OCI-LY7 (cell line): Measurements from ENCODE around the gene DCDC2C. TPM values are rescaled to one million over a fixed set of nuclear protein-coding genes. Genes with fewer than 3 reads are reported as not detected.

Experiments
- BruUV-seq: library from RNA; stranded (reverse); fragments of 400-500 nt; replicated peaks from 2 replicates; lab custom pipeline; 2021; lab: Mats Ljungman, UMichigan
- CTCF ChIA-PET: fragments of 300-600 bp; sonication (Branson Sonifier 250); formaldehyde crosslinking; loops from one replicate; lab custom pipeline; 2022; ENCODE audit warnings: antibody characterized with exemption; ENCODE audit not compliant: unreplicated experiment; lab: Charles Lee
- POLR2A ChIA-PET: fragments of 300-600 bp; sonication (Branson Sonifier 250); formaldehyde crosslinking; loops from one replicate; lab custom pipeline; 2022; ENCODE audit warnings: antibody characterized with exemption; lab: Charles Lee
- DNase-seq: peaks from one replicate; pipeline ENCODE4 v3.0.0-alpha.2; 2015; ENCODE audit warnings: low spot score
- H2AFZ ChIP-seq: fragments of 200-600 bp; sonication (generic), shearing (Covaris generic); 2 replicates; pipeline ENCODE4 v1.6.1; 2014; ENCODE audit warnings: mild to moderate bottlenecking, antibody characterized with exemption, low read length, moderate library complexity
- H3K27ac ChIP-seq: fragments of 200-600 bp; sonication (generic); 2 replicates; pipeline ENCODE4 v1.5.1; 2014; ENCODE audit warnings: mixed run types, low read depth, mild to moderate bottlenecking, moderate library complexity, low read length, inconsistent platforms; ENCODE audit not compliant: poor library complexity, severe bottlenecking
- H3K36me3 ChIP-seq: fragments of 200-600 bp; sonication (generic); 2 replicates; pipeline ENCODE4 v1.6.1; 2014; ENCODE audit warnings: mild to moderate bottlenecking, antibody characterized with exemption, low read length, moderate library complexity, mixed read lengths; ENCODE audit not compliant: insufficient read depth
- H3K4me1 ChIP-seq: fragments of 200-600 bp; sonication (generic); 2 replicates; pipeline ENCODE4 v1.5.1; 2014; ENCODE audit warnings: mild to moderate bottlenecking, low read length; ENCODE audit not compliant: insufficient read depth, poor library complexity, severe bottlenecking
- H3K4me2 ChIP-seq: fragments of 200-600 bp; sonication (generic); 2 replicates; pipeline ENCODE4 v1.6.1; 2014; ENCODE audit warnings: mild to moderate bottlenecking, low read length
- H3K4me3 ChIP-seq: fragments of 200-600 bp; sonication (generic); 2 replicates; pipeline ENCODE4 v1.5.1; 2014; ENCODE audit warnings: mild to moderate bottlenecking, low read depth, low read length; ENCODE audit not compliant: poor library complexity, severe bottlenecking
- H3K79me2 ChIP-seq: fragments of 200-600 bp; sonication (generic); 2 replicates; pipeline ENCODE4 v1.6.1; 2016; ENCODE audit warnings: low read depth, mild to moderate bottlenecking, low read length, moderate library complexity, mixed read lengths; ENCODE audit not compliant: insufficient read depth
- H3K9me2 ChIP-seq: fragments of 200-600 bp; sonication (generic); 2 replicates; pipeline ENCODE4 v1.6.1; 2016; ENCODE audit warnings: mild to moderate bottlenecking, low read length, mixed read lengths; ENCODE audit not compliant: insufficient read depth
- H3K9me3 ChIP-seq: fragments of 200-600 bp; sonication (generic); 2 replicates; pipeline ENCODE4 v1.6.1; 2014; ENCODE audit warnings: mild to moderate bottlenecking, mixed run types, low read length, mixed read lengths
- H4K20me1 ChIP-seq: fragments of 200-600 bp; sonication (generic); 2 replicates; pipeline ENCODE4 v1.6.1; 2014; ENCODE audit warnings: mild to moderate bottlenecking, antibody characterized with exemption, low read length, moderate library complexity, mixed read lengths; ENCODE audit not compliant: insufficient read depth
- CTCF ChIP-seq: fragments of 200-600 bp; sonication (generic); conservative IDR thresholded peaks from 2 replicates; pipeline ENCODE4 v1.5.1; 2014; ENCODE audit warnings: mild to moderate bottlenecking, antibody characterized with exemption, low read length, moderate library complexity, mixed read lengths
- EZH2phosphoT487 ChIP-seq: fragments of 200-600 bp; sonication (generic); IDR thresholded peaks from 2 replicates; pipeline ENCODE4 v1.6.1; 2018; ENCODE audit warnings: low read depth, borderline replicate concordance, mild to moderate bottlenecking, mixed run types, antibody characterized with exemption, low read length, moderate library complexity, mixed read lengths
- intact Hi-C: fragments of 100-400 bp; cut with micrococcal nuclease; formaldehyde crosslinking; loops from one replicate; pipeline ENCODE4 v1.10.0; 2022; ENCODE audit not compliant: unreplicated experiment
- total RNA-seq, 2 experiments: library from RNA; depleted of rRNA in 1 of 2; stranded (reverse); fragments of >200 nt in 1 of 2; shearing (Covaris generic) in 1 of 2; gene quantifications; 2 replicates each; pipeline ENCODE4 v1.2.3, GENCODE V29; 2014 to 2022

DCDC2C gene
- total RNA-seq, 2 experiments from 2014 or later, result not detected

GRCh38 chr2:3680548-3681345 is 22.6 kb upstream of the DCDC2C start:
- H3K27ac ChIP-seq, result no peak overlapping the region
- peaks cover 18% of the 10 kb centered on the region for H3K4me1 ChIP-seq
- BruUV-seq, result no TSS peak
- no peaks in the 10 kb centered on the region for H4K20me1 ChIP-seq
- TF ChIP-seq EZH2phosphoT487 (no peak), CTCF (no peak)
- H3K9me3 ChIP-seq, result no peaks in the 10 kb centered on the region
- POLR2A ChIA-PET, result interaction anchor here (0.6 kb wide), 1 partner anchor 731 kb away, joined by 3 read pairs; no protein-coding TSS in a partner anchor
- CTCF ChIA-PET, result no interaction called here
- peak overlapping the region; percentile 76 for H2AFZ ChIP-seq
- H3K4me3 ChIP-seq, result no peak overlapping the region
- peak; percentile 59 for DNase-seq
- intact Hi-C loops, result no loop called here
- H3K9me2 ChIP-seq, result no peaks in the 10 kb centered on the region
- H3K79me2 ChIP-seq, result no peaks in the 10 kb centered on the region
- peak overlapping the region; percentile 28; the same call in 1 of the 2 replicates for H3K4me2 ChIP-seq
- H3K36me3 ChIP-seq, result no peaks in the 10 kb centered on the region

- Histone ChIP-seq H3K36me3 (no peaks in the 10 kb centered on the region), H3K9me2 (no peaks in the 10 kb centered on the region), H3K4me2 (peak overlapping the region; percentile 28; the same call in 1 of the 2 replicates), H3K4me3 (no peak overlapping the region), H2AFZ (peak overlapping the region; percentile 76; the same call in 1 of the 2 replicates), H3K27ac (no peak overlapping the region), H4K20me1 (no peaks in the 10 kb centered on the region), H3K9me3 (no peaks in the 10 kb centered on the region), H3K4me1 (peaks cover 18% of the 10 kb centered on the region), H3K79me2 (no peaks in the 10 kb centered on the region)
- CTCF ChIA-PET, result no interaction called here
- no peak for TF ChIP-seq EZH2phosphoT487
- TF ChIP-seq CTCF, result no peak
- BruUV-seq, result no TSS peak
- no peak for DNase-seq
- POLR2A ChIA-PET, result interaction anchor here (0.6 kb wide), 1 partner anchor 730 kb away, joined by 3 read pairs; no protein-coding TSS in a partner anchor
- intact Hi-C loops, result no loop called here
These were observed 21.8 kb upstream of the DCDC2C start for GRCh38 chr2:3681625-3682024.

- CTCF ChIA-PET, result no interaction called here
These were observed 20.6 kb upstream of the DCDC2C start for GRCh38 chr2:3682811-3683210.

More at GRCh38 chr2:3682811-3683210, 20.6 kb upstream of the DCDC2C start:
- no peaks in the 10 kb centered on the region for H3K9me2 ChIP-seq
- TF ChIP-seq EZH2phosphoT487, result no peak
- no peak for TF ChIP-seq CTCF
- no peak overlapping the region for H3K4me3 ChIP-seq
- H3K79me2 ChIP-seq, result no peaks in the 10 kb centered on the region
- POLR2A ChIA-PET, result no interaction called here
- H3K9me3 ChIP-seq, result no peaks in the 10 kb centered on the region
- no peaks in the 10 kb centered on the region for H3K36me3 ChIP-seq
- no TSS peak for BruUV-seq
- DNase-seq, result no peak
- H4K20me1 ChIP-seq, result no peaks in the 10 kb centered on the region
- no peak overlapping the region for H3K4me2 ChIP-seq
- intact Hi-C loops, result no loop called here
- H3K27ac ChIP-seq, result no peak overlapping the region
- peaks cover 18% of the 10 kb centered on the region for H3K4me1 ChIP-seq
- H2AFZ ChIP-seq, result no peak overlapping the region
